ENCODE data around the gene SPNS2.

SPNS2 gene

GRCh38 chr17:4515501-4515900, 16.8 kb downstream of the SPNS2 start:
- intact Hi-C loops (cut with DNase I) = no loop called here
- no peak for DNase-seq

GRCh38 chr17:4516735-4517134, 18.1 kb downstream of the SPNS2 start:
- intact Hi-C loops (cut with DNase I) = no loop called here
- DNase-seq = no peak

GRCh38 chr17:4518901-4519300, 20.2 kb downstream of the SPNS2 start:
- intact Hi-C loops (cut with DNase I) = no loop called here

DNA sequence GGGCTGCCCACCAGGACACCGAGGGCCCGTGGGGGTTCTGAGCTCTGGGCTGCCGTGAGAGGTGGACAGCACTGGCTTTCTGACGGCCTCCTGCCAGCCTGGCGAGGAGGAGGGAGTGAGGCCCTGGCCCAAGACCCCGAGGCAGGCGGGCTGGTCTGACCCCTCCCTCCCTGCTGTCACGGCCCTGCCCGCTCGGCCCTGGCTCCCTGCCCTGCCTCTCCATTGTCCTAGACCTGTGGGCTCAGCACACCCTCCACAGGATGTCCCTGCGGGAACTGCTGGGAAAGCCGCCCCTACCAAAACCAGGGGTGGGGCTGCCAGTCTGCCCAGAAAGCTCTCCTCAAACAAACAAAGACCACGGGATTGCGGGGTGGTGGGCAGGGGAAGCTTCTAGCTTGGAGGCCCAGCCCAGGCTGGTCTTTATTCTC, 20.7 kb downstream of the SPNS2 start:
- intact Hi-C loops (cut with DNase I) = no loop called here
- DNase-seq = peak in 3 of 10 donors; percentile 47 to 92 (median 52)

More at GRCh38 chr17:4518901-4519300, 20.2 kb downstream of the SPNS2 start:
- no peak for DNase-seq

DNA sequence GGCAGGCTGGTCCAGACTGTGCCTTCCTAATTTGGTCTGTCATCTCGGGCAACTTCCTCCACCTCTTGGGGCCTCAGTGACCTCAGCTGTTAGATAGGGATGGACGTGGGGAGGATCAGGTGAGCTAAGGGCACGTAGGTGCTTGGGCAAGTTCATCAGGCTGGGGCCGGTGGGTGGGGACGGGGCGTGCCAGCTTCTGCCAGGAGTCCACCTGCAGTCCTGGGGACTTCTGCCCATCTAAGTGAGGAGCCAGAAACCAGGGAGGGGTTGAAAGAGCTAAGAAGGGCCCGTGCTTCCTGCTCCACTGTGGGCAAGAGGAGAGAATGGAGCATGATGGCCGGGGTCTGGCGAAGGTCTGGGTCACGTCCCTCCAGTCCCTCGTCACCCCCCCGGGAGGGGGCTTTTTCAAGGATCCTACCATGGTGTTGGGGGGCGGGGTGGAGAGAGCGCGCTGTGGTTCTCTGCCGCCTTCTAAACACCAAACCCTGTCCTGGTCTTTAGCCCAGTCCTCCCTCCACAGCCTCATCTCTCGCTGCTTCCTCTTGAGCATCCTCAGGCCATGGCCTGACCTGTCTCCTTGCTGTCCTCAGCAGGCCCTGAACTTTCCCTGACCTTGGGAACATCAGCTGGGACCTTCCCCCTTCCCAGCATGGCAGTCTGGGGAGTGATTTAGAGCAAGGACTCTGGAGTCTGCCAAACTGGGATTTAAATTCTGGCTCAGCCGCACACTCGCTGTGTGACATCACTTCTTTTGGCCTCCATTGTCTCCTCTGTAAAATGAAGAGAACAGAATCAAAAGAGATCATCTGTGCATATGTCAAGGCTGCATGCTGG, 21.6 kb downstream of the SPNS2 start:
- intact Hi-C loops (cut with DNase I) = no loop called here
- peak in 1 of 10 donors; percentile 66 for DNase-seq

GRCh38 chr17:4520894-4521600, 22.4 kb downstream of the SPNS2 start:
- intact Hi-C loops (cut with DNase I) = no loop called here

GRCh38 chr17:4522661-4523060, 24.0 kb downstream of the SPNS2 start:
- DNase-seq = no peak

More at GRCh38 chr17:4520894-4521600, 22.4 kb downstream of the SPNS2 start:
- peak in 1 of 10 donors; percentile 72 for DNase-seq

GRCh38 chr17:4523946-4524345, 25.3 kb downstream of the SPNS2 start:
- DNase-seq = no peak
- intact Hi-C loops (cut with DNase I) = no loop called here

More at GRCh38 chr17:4522661-4523060, 24.0 kb downstream of the SPNS2 start:
- intact Hi-C loops (cut with DNase I) = no loop called here

DNA sequence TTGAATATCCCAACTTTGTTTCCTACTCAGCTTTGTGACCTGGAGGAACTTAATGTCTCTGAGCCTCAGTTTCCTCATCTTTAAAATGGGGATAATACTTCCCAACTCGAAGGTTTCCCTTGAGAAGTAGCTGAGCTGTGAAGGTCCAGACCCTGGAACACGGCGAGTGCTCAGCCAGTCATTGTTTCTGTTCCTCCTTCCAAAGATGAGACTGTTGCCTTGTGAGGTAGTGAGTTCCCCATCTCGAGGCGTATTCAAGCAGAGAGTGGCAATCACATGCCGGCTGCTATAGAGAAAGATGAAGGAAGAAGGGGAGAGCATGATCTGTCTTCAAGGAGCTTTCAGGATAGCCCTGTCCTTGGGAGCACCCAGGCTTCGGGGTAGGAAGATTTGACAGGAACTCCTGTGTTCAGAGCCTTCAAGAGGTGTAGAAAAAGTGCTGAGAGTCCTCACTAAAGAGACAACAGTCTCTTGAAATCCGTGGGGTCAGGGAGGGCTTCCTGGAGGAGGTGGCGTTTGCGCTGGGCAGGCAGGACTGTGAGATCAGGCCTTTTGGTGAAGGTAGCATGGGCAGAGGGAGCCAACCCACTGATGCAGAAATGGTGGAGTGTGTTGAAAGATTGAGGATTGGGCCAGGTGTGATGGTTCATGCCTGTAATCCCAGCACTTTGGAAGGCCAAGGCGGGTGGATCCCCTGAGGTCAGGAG, 27.2 kb downstream of the SPNS2 start:
- intact Hi-C loops (cut with DNase I) = no loop called here
- no peak for DNase-seq

GRCh38 chr17:4527134-4527533, 28.5 kb downstream of the SPNS2 start:
- DNase-seq = no peak
- intact Hi-C loops (cut with DNase I) = no loop called here

DNA sequence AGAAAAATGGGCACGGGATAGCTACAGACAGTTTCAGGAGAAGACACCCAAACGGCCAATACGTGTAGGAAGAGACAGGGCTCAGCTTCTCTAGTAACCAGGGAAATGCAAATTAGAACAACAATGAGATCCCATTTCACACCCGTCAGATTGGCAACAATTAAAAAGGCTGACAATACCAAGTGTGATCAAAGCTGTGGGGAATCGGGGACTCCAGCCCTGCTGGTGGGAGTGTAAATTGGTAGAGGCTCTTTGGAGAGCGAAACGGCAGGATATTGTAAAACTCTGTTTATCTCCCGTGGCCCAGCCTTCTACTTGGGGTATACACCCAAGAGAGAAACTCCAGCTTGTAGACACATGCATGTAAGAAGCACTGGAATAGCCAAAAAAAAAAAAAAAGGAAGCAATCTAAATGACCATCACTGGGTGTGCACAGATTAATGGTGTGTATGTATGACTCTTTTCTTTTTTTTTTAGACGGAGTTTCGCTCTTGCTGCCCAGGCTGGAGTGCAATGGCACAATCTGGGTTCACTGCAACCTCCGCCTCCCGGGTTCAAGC, 29.0 kb downstream of the SPNS2 start:
- DNase-seq = no peak
- intact Hi-C loops (cut with DNase I) = no loop called here

- intact Hi-C loops (cut with DNase I) = no loop called here
- DNase-seq = no peak
These were observed 31.0 kb downstream of the SPNS2 start for GRCh38 chr17:4529533-4530152.

DNA sequence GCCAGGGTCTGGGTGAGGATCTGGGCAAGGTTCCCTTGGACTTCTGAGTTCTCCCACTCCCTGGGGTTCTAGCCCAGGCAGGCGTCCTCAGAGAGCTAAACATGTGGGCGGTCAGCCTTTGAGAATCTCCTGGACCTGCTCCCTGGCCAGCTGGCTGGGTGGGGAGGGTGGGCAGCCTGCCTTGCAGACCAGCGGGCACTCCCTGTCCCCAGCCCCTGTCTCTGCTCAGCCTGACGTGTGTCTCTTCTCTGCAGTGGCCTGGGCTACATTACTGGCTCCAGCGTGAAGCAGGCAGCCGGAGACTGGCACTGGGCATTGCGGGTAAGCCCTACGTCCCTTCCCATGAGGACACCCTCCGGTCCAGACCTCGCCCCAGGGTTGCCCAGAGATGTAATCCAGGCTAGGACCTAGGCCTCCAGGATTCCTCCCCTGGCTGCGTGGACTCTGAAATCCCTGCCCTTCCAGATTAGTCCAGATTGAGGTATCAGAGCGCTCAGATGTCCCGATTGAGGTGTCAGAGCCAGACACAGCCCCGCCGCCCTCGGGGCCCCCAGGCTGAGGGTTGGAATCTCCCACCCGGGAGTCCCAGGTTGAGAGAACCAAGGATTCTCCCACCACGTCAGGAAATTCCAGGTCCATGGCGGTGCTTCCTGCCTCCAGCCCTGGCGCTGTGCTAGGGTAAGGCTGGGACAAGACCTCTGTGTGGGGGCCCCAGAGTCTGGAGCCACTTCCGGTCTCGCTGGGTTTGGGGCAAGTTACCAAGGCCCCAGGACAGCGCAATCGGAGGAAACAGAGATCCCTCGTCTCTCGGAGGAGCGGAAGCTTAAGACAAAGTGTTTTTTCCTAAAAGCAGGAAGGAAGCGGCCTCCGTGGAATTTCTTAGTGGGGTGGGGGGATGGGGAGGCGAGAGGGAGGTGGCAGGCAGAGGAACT, 32.4 kb downstream of the SPNS2 start:
- DNase-seq = peak in 3 of 10 donors; percentile 45 to 90 (median 60)
- intact Hi-C loops (cut with DNase I) = no loop called here

DNA sequence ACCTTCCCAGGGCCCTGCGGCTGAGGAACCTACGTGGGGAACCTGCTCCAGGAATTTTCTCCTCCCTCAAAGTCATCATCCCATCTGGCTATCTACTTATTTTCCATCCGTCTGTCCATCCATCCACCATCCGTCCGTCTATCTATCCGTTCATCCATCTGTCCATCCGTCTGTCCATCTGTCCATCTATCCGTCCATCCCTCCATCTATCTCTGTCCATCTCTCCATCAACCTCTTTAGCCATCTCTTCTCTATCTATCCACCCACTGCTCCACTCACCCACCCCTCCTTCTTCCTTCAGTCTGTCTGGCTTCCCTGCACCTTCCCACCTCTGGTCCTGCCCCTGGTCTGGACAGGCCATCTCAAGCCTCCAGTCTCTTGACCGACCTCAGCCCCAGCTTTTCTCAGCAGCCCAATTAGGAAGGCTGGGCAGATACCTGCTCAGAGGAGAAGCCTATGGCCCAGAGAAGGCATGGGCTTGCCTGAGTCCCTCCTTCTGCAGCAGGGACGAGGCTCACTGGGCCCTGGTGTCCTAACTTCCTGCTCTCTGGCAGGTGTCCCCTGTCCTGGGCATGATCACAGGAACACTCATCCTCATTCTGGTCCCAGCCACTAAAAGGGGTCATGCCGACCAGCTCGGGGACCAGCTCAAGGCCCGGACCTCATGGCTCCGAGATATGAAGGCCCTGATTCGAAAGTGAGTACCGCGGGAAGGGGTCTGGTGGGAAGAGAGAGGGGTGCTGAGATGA, 33.5 kb downstream of the SPNS2 start:
- intact Hi-C loops (cut with DNase I) = no loop called here

DNA sequence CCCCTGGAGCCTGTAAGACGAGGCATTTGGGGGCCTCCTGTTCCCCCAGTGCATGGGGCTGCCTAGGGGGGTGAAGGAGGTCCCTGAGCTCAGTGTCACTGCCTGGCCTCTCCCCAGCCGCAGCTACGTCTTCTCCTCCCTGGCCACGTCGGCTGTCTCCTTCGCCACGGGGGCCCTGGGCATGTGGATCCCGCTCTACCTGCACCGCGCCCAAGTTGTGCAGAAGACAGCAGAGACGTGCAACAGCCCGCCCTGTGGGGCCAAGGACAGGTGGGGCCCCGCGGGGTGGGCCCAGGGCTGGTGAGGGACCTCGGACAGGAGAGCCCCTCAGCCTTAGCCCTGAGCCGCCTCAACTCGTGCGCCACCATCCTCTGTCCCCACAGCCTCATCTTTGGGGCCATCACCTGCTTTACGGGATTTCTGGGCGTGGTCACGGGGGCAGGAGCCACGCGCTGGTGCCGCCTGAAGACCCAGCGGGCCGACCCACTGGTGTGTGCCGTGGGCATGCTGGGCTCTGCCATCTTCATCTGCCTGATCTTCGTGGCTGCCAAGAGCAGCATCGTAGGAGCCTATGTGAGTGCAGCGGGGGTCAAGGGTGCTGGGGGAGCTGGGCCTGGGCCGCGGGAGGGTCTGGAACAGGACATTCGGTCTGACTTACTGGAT, 34.3 kb downstream of the SPNS2 start:
- intact Hi-C loops (cut with DNase I) = no loop called here
- no peak for DNase-seq

More for the DNA sequence above, 33.5 kb downstream of the SPNS2 start:
- no peak for DNase-seq

DNA sequence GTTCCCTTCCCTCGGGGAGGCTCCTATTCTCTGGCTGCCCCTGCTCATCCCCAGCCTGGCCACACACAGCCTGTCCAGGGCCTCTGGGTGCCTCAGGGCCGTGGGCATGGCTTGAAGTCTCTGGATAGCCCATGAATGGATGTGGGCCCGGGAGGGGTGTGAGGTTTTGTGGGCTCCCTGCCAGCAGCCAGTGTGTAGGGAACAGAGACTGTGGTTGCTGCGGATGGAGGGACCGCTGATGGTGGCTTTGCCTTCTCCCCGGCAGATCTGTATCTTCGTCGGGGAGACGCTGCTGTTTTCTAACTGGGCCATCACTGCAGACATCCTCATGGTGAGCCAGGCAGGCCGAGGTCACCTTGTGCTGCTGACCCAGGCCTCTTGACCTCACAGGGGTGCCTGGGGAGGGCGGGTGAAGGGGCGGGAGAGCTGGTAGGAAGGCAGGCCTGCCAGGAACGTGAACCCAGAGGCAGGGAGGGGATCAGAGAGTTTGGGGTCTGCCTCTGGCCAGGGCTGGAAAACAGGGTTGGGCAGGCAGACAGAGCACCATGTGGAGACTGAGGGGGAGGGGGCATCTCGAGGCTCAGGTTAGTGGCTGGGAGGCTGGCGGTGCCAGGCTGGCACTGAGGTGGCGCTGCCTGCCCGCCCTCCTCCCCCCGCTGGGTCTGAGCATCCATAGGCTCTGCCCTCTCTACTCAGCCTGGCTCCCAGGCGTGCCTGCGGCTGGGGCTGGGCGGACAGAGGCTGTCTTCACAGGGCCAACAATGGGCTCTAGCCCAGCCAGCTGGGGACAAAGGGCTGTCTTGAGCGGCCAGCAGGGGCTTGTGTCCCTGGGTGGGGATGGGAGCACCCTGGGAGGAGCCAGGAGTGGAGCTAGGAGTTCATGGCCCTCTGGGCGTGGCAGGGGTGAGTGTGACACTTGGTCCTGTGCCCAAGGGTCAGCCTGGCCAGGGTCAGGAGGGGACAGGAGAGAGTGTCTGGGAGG, 35.1 kb downstream of the SPNS2 start:
- intact Hi-C loops (cut with DNase I) = no loop called here
- DNase-seq = peak; percentile 85 to 99 (median 92)

DNA sequence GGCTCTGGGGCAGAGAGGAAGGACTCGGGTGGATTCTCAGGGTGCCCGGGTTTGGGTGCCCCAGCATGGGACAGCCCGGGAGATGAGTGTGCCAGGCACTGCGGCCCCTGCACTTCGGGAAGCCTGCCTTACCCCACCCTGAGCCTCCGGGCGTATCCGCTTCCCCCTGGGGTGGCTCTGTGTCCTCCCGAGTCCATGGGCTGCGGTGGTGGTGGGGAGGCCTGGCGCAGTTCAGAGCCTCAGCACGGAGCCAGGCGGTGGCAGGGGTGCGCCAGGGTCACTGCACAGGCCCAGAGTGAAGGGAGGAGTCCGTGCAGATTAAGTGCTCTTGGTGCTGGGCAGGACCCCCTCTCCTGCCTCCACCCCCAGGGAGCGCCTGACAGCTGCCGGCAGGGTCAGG, 35.8 kb downstream of the SPNS2 start:
- peak in 1 of 10 donors; percentile 65 for DNase-seq
- intact Hi-C loops (cut with DNase I) = no loop called here

Measured in posterior cingulate gyrus (tissue), 11 donors.